Activated CD4-positive, alpha-beta T cell treated with anti-CD3 and anti-CD28 coated beads, Interleukin-2, Interleukin-4, amounts not matched to agents 100 ng/mL and 50 ng/mL, durations not matched to agents 16 hours and 8 hours (primary cell): ENCODE results near the gene STK11.

Experiments
- DNase-seq: peaks from one replicate; pipeline ENCODE4 v3.0.0-alpha.2; 2020; ENCODE audit warnings: low spot score

STK11 gene

DNA sequence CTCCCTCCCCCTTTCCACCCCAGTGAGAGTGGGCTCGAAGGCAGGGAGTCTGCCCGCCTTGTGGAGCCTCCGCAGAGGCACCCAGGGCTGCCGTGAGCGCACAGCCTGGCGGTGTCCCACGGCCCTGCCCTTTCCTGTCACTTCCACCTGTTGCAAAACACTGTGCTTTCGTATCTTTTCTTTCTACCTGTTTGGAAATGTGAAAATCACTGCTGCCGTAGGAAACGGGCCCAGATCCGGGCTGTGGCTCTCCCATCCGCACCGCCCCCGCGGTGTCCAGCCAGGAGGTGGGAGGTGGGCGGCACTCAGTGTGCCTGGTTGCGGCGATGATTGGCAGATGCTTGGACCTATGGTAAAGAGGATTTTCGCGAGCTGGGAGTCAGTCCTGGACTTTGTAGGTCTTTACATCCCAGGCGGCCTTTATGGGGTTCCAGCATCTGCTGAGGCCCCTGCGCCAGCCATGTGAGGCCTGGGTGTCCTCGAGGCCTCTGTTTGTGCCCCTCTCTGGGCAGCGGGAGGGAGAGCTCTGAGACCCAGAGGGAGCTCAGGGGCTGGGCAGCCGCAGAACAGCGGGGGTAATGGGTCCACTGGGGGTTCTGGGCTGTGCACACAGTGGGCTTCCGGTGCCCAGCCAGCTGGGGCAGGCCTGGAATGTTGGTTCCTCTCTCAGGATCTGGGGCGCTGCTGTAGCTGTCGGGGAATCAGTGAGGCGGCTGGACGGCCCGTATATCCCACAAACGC, 6.1 kb downstream of the STK11 start:
- DNase-seq = no peak

DNA sequence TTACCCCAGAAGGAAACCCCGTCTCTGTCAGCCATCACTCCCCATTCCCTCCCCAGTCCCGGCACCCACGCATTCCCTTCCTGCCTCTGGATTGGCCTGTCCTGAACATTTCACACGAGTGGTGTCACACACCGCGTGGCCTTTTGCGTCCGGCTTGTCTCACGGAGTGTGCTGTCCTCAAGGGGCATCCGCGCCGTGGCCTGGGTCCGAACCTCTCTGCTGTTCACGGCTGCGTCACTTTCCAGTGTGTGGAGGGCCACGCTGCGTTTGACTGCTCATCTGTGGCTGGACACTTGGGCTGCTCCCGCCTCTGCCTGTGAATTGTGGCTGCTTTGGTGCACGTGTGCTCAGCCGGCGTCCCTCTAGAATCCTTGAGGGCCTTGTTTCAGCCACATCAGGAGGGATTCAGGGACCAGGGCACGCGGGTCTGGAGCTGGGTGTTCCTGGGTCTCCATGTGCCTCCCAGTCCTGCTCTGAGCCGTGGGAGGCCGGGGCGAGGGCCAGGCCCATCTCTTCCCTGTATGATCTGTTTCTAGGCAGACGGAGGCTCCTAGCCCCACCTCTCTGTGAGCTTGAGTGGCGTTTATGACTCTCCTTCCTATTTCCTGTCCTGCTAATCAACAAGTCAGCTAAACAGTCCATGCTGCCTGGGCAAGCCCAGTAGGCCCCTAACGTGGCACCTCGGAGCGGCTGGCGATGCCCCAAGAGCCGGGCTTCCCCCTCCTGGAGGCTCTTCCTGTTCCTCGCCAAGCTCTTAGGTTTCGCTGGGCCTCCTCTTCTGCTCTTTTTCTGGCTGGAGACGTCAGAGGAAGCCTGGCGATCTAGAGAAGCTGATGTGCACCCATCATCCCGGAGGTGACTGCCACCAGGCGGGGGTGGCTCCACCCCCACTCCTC, 8.1 kb downstream of the STK11 start:
- peak; percentile 70 for DNase-seq

DNA sequence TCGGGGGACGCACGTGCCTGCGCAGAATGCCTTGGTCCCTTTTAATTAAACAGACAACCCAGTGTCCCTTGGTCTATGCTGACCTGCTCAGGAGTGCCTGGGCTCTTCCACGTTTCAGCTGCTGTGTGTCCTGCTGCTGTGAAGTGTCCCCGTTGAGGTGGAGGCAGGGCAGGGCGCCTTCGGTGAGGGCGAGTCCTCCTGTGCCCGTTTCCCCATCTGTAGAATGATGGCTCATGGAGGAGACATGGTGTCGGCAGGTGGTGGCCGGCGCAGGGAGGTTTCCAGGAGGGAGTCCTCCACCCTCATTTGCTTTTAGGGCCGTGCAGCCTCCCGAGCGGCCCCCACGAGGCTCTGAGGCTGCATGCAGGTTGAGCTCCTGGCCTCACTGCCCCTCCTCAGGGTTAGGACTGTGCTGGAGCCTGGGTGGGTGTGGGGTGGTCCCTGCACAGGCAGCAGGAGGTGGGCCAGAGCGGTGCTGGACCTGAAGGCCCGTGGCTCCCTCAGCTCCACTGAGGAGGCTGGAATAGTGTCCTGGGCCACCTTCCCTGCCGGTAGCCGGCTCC, 8.8 kb downstream of the STK11 start:
- DNase-seq = no peak

DNA sequence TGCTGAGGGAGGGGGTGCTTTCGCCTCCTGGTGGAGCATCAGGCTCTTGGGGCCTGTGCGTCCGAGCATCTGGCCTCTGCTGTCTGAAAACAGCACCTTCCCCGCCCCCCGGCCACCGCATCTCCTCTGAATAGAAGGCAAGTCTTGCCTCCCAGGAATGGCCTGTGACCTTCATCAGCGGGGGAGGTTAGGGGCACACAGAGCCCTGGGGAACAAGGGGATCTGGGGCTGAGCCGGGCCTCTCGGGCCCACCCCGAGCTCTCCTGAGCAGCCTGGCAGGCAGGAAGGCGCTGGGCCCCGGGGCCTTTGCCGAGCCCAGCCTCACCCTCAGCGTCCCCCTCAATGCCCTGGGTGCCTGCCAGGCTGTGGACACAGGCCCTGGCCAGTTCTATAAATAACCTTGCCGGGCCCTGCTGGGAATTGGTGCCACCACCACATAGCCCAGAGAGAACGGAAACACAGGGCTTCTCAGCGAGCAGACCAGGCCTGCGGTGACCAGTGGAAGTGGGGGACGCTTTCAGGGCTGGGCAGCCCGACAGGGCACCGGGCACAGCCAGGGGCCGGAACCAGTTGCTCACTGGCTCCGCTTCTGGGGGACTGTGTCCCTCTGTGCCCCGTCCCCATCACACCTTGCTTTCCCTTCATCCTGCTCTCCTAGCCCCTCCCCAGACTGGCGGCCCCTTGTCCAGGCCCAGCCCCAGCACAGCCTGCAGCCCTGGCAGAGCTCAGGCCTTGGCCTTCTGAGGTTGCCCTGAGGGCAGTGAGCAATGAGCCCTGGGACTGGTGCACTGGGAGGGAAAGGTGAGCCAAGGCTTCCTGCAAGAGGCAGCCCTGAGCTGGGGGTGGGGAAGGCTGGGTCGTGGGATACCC, 9.5 kb downstream of the STK11 start:
- DNase-seq = no peak

DNA sequence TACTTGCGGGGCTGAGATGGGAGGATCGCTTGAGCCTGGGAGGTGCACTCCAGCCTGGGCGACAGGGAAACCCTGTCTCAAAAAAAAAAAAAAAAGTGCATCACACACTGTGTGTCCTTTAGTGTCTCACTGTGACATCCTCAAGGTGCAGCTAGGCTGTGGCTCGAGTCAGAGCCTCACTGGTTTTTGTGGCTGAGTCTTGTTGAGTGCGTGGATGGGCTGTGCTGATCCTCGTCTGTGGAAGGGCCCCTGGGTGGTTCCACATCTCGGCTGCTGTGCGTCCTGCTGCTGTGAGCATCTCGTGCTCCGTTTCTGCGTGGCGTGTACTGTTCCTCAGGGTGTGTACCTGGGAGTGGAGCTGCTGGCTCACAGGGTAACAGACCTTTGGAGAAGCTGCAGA, 11.2 kb downstream of the STK11 start:
- no peak for DNase-seq

DNA sequence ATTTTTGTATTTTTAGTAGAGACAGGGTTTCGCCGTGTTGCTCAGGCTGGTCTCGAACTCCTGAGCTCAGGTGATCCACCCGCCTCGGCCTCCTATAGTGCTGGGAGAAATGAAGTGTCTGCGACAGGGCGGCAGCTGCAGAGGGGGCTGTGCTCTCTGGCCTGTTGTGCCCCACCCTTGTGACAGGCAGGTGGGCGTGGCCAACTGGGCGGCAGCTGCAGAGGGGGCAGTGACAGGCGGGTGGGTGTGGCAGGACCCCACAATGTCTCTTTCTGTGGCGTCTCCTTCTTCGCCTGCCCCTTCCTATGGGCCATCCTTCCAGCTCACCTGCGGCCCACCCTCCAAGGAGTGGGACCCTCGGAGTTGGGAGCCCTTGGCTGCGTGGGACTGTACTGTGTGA, 11.8 kb downstream of the STK11 start:
- DNase-seq = no peak

DNA sequence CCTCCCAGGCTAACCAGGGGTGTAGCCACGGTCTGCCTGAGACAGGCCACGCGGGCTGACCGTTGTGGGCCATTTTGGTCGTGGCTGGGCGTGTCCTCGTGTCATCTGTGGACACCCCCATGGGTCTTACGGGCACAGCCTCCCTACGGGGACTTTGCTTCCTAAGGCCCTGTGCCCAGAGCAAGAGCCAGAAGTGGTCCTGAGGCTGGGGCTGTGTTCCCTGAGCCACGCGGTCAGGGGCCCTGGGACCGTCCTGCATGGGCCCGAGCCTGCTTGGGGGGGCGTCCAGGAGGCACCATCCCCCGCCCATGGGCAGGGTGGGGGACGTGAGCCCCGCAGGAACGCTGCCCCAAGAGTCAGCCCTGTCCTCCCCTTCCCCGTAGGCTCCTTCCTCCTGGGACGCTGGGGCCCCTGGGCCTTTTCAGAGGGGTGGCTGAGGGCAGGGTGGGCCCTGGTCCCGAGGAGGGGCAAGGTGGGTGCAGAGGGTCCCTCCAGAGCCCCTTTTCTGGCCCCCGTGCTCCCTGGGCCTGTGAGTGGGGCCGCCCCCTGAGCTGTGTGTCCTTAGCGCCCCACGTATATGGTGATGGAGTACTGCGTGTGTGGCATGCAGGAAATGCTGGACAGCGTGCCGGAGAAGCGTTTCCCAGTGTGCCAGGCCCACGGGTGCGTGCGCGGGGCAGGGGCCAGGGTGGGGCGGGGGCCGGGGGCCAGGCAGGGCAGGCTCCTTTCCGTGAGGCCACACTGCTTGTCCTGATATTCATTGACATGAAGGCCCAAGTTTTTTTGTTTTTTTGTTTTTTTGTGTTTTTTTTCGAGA, 13.4 kb downstream of the STK11 start:
- no peak for DNase-seq

DNA sequence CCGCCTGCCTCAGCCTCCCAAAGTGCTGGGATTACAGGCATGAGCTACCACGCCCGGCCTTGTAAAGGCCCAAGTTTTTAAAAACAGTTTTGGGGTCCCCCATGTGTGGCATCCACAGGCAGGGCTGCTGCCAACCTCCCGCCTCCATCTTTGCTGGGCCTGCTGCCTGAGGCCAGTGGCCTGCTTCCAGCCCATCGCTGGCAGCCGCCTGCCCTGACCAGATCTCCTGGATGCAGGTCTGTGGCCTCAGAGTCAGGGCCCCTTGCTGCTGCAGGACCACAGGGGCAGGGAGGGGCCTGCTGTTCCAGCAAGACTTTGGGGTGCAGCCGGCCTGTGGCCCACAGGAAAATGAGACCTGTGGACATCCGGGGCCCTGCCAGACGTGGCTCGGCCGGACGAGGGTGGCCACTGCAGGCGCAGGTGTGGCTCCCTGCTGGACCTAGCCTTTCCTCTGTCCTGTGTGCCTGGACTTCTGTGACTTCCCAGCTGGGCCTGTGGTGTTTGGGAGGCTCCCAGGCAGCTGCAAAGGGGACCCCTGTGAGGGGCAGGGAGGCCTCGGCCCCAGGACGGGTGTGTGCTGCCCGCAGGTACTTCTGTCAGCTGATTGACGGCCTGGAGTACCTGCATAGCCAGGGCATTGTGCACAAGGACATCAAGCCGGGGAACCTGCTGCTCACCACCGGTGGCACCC, 14.4 kb downstream of the STK11 start:
- no peak for DNase-seq

DNA sequence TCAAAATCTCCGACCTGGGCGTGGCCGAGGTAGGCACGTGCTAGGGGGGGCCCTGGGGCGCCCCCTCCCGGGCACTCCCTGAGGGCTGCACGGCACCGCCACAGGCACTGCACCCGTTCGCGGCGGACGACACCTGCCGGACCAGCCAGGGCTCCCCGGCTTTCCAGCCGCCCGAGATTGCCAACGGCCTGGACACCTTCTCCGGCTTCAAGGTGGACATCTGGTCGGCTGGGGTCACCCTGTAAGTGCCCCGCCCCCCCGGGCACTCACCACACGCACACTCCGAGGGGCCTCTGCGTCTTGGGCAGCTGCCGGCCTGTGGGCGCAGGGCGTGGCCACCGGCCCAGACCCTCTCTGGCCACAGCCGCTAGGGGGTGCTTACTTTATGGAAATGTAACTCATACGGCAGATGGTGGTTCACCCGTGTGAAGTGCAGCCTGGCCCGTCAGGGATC, 14.9 kb downstream of the STK11 start:
- no peak for DNase-seq

DNA sequence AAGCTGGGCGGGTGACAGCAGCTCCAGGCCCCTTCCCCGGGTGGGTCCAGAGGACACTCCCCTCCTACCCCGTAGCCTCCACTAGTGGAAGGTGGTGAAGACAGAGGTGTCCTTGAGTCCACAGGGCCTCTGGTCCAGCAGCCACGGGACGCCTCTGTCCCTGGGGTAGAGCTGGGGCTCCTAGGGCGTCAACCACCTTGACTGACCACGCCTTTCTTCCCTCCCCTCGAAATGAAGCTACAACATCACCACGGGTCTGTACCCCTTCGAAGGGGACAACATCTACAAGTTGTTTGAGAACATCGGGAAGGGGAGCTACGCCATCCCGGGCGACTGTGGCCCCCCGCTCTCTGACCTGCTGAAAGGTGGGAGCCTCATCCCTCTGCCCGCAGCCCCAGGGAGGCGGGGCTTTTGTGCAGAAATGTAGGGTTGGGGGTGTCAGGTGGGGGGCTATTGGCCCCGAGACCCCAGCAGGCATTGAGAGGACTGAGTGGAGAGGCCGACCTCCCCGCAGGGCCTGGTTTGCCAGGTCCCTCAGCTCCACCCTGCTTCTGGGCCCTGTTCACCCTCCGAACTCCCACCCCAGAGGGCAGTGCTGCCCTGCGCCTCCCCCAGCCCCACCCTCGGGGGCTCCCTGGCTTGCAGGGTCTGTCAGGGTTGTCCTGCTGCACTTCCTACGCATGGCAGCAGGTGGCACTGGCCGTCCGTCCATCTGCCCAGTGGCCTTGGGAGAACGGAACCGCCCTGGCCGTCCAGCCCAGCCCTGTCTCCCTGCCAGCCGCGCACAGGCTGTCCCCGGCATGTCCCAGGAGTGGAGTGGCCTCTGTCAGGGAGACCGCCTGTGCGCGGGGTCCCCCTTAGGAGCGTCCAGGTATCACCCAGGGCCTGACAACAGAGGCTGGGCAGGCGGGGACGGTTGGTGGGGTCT, 15.7 kb downstream of the STK11 start:
- DNase-seq = no peak

DNA sequence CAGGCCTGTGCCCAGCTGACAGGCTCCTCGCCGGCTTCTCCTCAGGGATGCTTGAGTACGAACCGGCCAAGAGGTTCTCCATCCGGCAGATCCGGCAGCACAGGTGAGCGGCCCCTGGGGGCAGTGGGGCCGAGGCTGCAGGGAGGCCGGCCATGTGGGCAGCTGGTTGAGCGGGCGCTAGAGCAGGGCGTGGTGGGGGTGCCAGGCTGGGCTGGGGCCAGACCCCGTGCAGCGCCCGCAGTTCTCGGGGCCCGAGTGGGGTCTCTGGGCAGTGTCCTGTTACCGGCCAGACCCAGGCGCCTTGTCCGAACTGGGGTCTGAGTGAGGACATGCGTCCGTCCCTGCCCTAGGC, 16.3 kb downstream of the STK11 start:
- DNase-seq = no peak

DNA sequence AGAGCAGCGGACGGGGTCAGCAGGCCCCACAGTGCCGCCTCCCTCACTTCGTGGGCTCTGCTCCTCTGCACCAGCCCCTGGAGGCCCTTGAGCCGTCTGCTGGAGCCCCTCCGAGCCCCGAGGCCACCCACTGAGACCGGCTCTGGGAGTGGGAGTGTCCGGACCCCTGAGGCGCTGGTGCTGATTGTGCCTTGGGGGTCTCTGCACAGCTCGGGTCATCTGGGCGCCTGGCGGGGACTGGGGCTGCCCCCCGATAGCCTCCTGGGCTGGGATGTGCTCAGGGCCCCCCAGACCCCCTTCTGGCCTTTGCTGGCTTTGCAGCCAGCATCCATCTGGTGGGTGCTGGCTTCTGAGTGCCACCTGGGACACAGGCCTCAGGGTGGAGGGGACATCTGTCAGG, 16.8 kb downstream of the STK11 start:
- no peak for DNase-seq

DNA sequence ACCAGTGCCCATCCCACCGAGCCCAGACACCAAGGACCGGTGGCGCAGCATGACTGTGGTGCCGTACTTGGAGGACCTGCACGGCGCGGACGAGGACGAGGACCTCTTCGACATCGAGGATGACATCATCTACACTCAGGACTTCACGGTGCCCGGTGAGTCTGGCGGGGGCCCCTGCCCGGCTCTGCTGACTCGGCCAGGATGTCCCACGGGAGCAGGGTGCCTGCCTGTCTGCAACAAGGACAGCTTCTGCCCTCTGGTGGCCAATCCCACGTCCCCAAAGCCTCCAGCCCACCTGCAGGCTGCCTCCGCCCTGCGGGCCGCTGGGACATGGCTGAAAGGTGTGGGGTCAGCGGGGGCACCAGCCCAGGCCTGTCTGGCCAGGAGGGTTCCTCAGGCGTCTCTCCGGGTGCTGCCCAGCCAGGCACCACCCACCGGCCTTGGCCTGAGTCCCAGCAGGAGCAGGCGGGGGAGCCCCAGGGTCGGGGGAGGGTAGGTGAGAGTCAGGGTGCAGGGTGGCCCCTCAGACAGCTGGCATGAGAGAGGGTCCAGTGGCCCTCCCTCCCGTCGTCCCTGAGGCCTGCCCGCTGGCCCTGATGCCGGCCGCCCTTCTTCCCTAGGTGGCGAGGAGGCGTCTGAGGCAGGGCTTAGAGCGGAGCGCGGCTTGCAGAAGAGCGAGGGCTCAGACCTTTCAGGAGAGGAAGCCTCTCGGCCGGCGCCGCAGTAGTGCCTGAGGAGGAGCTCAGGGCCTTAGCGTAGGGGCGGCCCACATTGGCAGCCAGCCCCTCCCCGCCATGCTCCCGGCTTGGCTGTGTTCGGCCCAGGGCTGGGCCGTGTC, 17.7 kb downstream of the STK11 start:
- DNase-seq = no peak

DNA sequence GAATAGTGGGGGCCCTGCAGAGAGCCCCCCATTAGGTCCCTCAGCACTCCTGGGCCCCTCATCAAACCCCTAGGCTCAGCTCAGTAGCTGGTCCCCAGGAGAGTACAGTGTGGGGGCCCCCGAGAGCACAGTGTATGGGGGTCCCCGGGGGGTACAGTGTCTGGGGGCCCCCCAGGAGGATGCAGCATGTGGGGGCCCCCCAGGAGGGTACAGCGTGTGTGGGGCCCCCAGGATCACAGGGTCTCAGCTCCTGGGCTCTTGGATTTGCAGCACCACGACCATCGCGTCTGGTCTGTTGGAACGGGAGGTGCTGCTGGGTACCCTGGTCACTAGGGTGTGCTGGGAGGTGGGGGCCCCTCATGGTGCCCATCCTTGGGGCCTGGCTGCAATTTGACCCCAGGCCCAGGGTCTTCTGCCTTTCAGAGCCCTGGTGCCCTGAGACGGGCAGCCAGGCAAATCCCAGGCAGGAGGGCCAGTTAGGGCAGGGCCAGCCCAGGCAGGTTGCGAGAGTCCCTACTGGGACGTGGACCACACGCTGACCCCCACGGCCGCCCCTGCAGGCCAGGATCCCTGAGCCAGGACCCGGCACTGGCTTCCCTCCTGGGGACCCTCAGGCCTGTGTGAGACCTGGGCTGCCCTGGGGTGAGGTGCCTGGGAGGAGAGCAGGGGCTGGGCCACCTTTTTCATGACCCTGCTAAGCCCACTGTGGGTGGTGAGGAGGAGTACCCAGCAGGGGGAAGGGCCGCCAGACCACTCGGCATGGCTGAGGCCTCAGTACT, 18.7 kb downstream of the STK11 start:
- no peak for DNase-seq

DNA sequence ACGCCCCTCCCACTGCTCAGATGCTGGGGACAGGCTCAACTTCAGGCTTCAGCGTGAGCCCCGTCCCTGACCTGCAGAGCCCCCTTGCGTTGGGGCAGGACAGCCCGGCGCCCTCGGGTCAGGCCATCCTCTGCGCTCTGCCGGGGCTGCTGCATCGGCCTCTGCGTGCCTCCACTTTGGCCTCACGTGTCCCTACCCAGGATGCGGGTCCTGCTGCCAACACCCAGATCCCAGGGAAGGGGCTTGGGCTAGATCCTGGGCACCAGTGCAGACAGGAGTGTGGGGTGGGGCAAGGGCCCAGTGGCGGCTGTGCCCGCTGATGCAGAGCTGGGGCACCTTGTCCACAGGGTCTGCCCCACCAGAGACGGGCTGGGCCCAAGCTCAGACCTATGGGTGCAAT, 19.3 kb downstream of the STK11 start:
- DNase-seq = no peak

DNA sequence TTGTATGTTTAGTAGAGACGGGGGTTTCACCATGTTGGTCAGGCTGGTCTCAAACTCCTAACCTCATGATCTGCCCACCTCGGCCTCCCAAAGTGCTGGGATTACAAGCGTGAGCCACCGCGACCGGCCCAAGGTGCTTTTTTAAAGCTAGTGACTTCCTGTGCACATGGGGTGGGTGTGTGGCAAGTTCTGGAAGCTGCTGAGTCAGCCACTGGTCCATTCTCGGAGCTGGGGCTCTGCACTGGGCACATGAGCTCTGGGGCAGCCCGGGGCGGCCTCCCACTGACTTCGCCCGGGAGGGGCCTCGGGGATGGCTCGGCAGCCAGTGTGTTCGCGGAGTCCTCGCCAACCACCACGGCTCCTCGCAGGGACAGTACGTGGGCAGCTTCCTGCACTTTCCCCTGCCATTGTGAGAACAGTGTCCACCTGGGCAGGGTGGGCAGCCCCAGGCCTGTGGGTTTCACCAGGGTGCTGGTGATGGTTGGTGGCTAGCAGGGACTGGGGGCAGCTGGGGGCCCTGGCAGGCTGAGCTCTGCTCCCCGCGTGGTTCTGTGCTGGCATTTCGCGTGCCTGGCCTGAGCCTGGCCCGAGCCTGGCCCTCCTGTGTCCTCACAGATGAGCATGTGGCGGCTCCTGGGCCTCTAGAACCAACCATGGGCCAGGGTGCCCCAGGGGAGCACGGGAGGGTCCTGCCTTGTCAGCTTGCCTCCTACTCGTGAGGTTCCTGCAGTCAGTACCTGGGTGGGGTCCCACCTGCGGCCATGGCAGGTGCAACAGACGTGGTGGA, 20.1 kb downstream of the STK11 start:
- DNase-seq = no peak

DNA sequence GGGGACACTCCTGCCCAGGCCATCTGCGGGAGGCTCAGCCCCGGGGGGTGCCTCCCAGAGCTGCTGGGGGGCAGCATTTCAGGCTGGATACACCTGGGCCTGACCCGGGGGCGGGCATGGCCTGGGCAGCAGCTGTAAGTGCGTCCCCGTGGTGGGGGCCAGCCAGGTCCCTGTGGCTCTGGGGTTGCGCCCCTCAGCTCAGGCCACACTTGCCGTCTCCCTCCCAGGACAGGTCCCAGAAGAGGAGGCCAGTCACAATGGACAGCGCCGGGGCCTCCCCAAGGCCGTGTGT, 20.6 kb downstream of the STK11 start:
- DNase-seq = no peak
